Measurements from ENCODE around the gene PIGA. TPM values are rescaled to one million over a fixed set of nuclear protein-coding genes. Genes with fewer than 3 reads are reported as not detected.

Gene PIGA
- total RNA-seq, 4 donors from 2014 or later: 3.9 to 14.9 (median 10.6) TPM

Other genes starting within 250 kb of the PIGA start
- 1 to 10 TPM in 2 of 4 donors, not detected in 2; 1.1 to 2.1 TPM for gene ASB9, start 65.4 kb downstream of the PIGA start, total RNA-seq
- not detected for gene ASB11, start 19.9 kb downstream of the PIGA start, total RNA-seq
- gene VEGFD, start 48.9 kb upstream of the PIGA start, total RNA-seq: 1 to 10 TPM in 2 of 4 donors, not detected in 2; 1.9 to 3.4 TPM
- gene PIR, start 157.8 kb upstream of the PIGA start, total RNA-seq: 10 to 100 TPM in 2 of 4 donors, 1 to 10 TPM in 2; 5.7 to 23.1 (median 15.8) TPM
- 1 to 10 TPM; 2.5 to 5.8 (median 4.0) TPM for gene BMX, start 165.3 kb upstream of the PIGA start, total RNA-seq